IMR-90 (cell line): Measurements from ENCODE around the gene CRACR2B. TPM values are rescaled to one million over a fixed set of nuclear protein-coding genes. Genes with fewer than 3 reads are reported as not detected.

Experiments
- ATAC-seq: fragments of 200-7000 bp; cut with Tn5 transposase; 2 replicates; pipeline ENCODE4 v1.9.1; 2020; ENCODE audit warnings: low read depth, mild to moderate bottlenecking, moderate library complexity
- BruUV-seq: library from RNA; stranded (reverse); fragments of 400-500 nt; replicated peaks from 2 replicates; lab custom pipeline; 2021; lab: Mats Ljungman, UMichigan
- CTCF ChIA-PET: fragments of 300-600 bp; formaldehyde crosslinking; extraction: SDS; loops from one replicate; lab custom pipeline; 2021; ENCODE audit warnings: antibody characterized with exemption; lab: Yijun Ruan, JAX
- POLR2A ChIA-PET: fragments of 300-600 bp; sonication (Branson Sonifier 250); formaldehyde crosslinking; loops from one replicate; lab custom pipeline; 2022; ENCODE audit warnings: antibody characterized with exemption; ENCODE audit not compliant: unreplicated experiment; lab: Charles Lee
- DNase-seq: peaks from one replicate; pipeline ENCODE4 v3.0.0; 2013
- H2AFZ ChIP-seq: replicated peaks from 2 replicates; pipeline ENCODE3; 2013; ENCODE audit warnings: low read length, mild to moderate bottlenecking; ENCODE audit not compliant: poor library complexity
- H2AK5ac ChIP-seq: 2 replicates; pipeline ENCODE4 v1.6.1; 2013; ENCODE audit warnings: low read depth, low read length, inconsistent platforms
- H2AK9ac ChIP-seq: replicated peaks from 2 replicates; pipeline ENCODE3; 2013; ENCODE audit warnings: mild to moderate bottlenecking, low read depth, low read length, moderate library complexity; ENCODE audit not compliant: poor library complexity
- H2BK120ac ChIP-seq: 2 replicates; pipeline ENCODE4 v1.6.1; 2013; ENCODE audit warnings: low read depth, low read length, inconsistent platforms
- H2BK15ac ChIP-seq: 3 replicates; pipeline ENCODE4 v1.6.1; 2013; ENCODE audit warnings: low read depth, low read length, inconsistent platforms
- H2BK20ac ChIP-seq: 2 replicates; pipeline ENCODE4 v1.6.1; 2013; ENCODE audit warnings: low read depth, mild to moderate bottlenecking, inconsistent platforms, low read length, moderate library complexity
- H2BK5ac ChIP-seq: 2 replicates; pipeline ENCODE4 v1.6.1; 2013; ENCODE audit warnings: mild to moderate bottlenecking, low read depth, low read length, inconsistent platforms; ENCODE audit not compliant: poor library complexity, severe bottlenecking
- H3K14ac ChIP-seq: replicated peaks from 2 replicates; pipeline ENCODE4 v1.6.1; 2013; ENCODE audit warnings: low read depth, low read length, inconsistent platforms
- H3K18ac ChIP-seq: 2 replicates; pipeline ENCODE4 v1.6.1; 2013; ENCODE audit warnings: low read depth, low read length, control low read depth
- H3K23ac ChIP-seq: 2 replicates; pipeline ENCODE4 v1.6.1; 2013; ENCODE audit warnings: low read depth, low read length, inconsistent platforms
- H3K27ac ChIP-seq: 2 replicates; pipeline ENCODE4 v1.5.1; 2013; ENCODE audit warnings: mild to moderate bottlenecking, control low read depth, low read length; ENCODE audit not compliant: insufficient read depth
- H3K27me3 ChIP-seq: 2 replicates; pipeline ENCODE4 v1.6.1; 2013; ENCODE audit warnings: low read length; ENCODE audit not compliant: control insufficient read depth, insufficient read depth
- H3K36me3 ChIP-seq: 2 replicates; pipeline ENCODE4 v1.6.1; 2013; ENCODE audit warnings: low read length, mixed read lengths; ENCODE audit not compliant: control insufficient read depth, insufficient read depth
- H3K4ac ChIP-seq: 2 replicates; pipeline ENCODE4 v1.6.1; 2013; ENCODE audit warnings: low read depth, low read length, inconsistent platforms
- H3K4me1 ChIP-seq: 2 replicates; pipeline ENCODE4 v1.6.1; 2013; ENCODE audit warnings: low read length, mixed read lengths; ENCODE audit not compliant: control insufficient read depth, insufficient read depth
- H3K4me2 ChIP-seq: 2 replicates; pipeline ENCODE4 v1.6.1; 2013; ENCODE audit warnings: low read depth, mild to moderate bottlenecking, control low read depth, low read length, moderate library complexity
- H3K4me3 ChIP-seq: 2 replicates; pipeline ENCODE4 v1.5.1; 2013; ENCODE audit warnings: low read depth, mild to moderate bottlenecking, control low read depth, low read length, moderate library complexity; ENCODE audit not compliant: insufficient read depth
- H3K56ac ChIP-seq: 2 replicates; pipeline ENCODE4 v1.6.1; 2013; ENCODE audit warnings: low read length, inconsistent platforms; ENCODE audit not compliant: insufficient read depth; ENCODE audit errors: extremely low read depth
- H3K79me1 ChIP-seq, 2 experiments: 2 replicates each; pipeline ENCODE4 v1.6.1; 2013; ENCODE audit warnings: low read length in 2 of 2, inconsistent platforms in 1 of 2, low read depth in 1 of 2
- H3K9ac ChIP-seq: 2 replicates; pipeline ENCODE4 v1.6.1; 2013; ENCODE audit warnings: low read depth, low read length, control low read depth
- H3K9me1 ChIP-seq: 2 replicates; pipeline ENCODE4 v1.6.1; 2013; ENCODE audit warnings: low read length, inconsistent platforms; ENCODE audit not compliant: insufficient read depth
- H3K9me3 ChIP-seq: 2 replicates; pipeline ENCODE4 v1.6.1; 2013; ENCODE audit warnings: low read length; ENCODE audit not compliant: control insufficient read depth, insufficient read depth
- H4K20me1 ChIP-seq: 2 replicates; pipeline ENCODE4 v1.6.1; 2013; ENCODE audit warnings: low read length, inconsistent platforms; ENCODE audit not compliant: insufficient read depth
- H4K5ac ChIP-seq: 2 replicates; pipeline ENCODE4 v1.6.1; 2013; ENCODE audit warnings: mild to moderate bottlenecking, low read depth, low read length, control low read depth
- H4K8ac ChIP-seq, 2 experiments: 2 replicates each; pipeline ENCODE4 v1.6.1; 2013; ENCODE audit warnings: low read depth in 2 of 2, low read length in 2 of 2, control low read depth in 1 of 2, inconsistent platforms in 1 of 2
- H4K91ac ChIP-seq: 2 replicates; pipeline ENCODE4 v1.6.1; 2013; ENCODE audit warnings: low read depth, low read length, inconsistent platforms; ENCODE audit not compliant: insufficient read depth
- BHLHE40 ChIP-seq: fragments of 150-350 bp; IDR thresholded peaks from 2 replicates; pipeline ENCODE4 v1.6.1; 2016; ENCODE audit warnings: mild to moderate bottlenecking, low read depth, low read length
- CHD1 ChIP-seq: IDR thresholded peaks from 2 replicates; pipeline ENCODE4 v1.6.1; 2012; ENCODE audit warnings: low read depth, low read length, improper control_type of control experiment
- FOS ChIP-seq: fragments of 150-350 bp; IDR thresholded peaks from 2 replicates; pipeline ENCODE4 v1.6.1; 2016; ENCODE audit warnings: low read depth, low read length
- MAFK ChIP-seq: IDR thresholded peaks from 2 replicates; pipeline ENCODE4 v1.6.1; 2012; ENCODE audit warnings: low read depth, low read length, improper control_type of control experiment
- MAZ ChIP-seq: IDR thresholded peaks from 2 replicates; pipeline ENCODE4 v1.6.1; 2012; ENCODE audit warnings: low read depth, mild to moderate bottlenecking, low read length, improper control_type of control experiment, moderate library complexity, borderline replicate concordance
- MXI1 ChIP-seq: IDR thresholded peaks from 2 replicates; pipeline ENCODE4 v1.6.1; 2012; ENCODE audit warnings: low read depth, mild to moderate bottlenecking, low read length, moderate library complexity, borderline replicate concordance
- NFE2L2 ChIP-seq: fragments of 150-350 bp; IDR thresholded peaks from 2 replicates; pipeline ENCODE4 v1.6.1; 2016; ENCODE audit warnings: low read depth, mild to moderate bottlenecking, low read length
- POLR2A ChIP-seq: IDR thresholded peaks from 2 replicates; pipeline ENCODE4 v1.6.1; 2012; ENCODE audit warnings: mild to moderate bottlenecking, low read depth, low read length
- RAD21 ChIP-seq: IDR thresholded peaks from 2 replicates; pipeline ENCODE4 v1.6.1; 2012; ENCODE audit warnings: low read length, improper control_type of control experiment
- RFX5 ChIP-seq: IDR thresholded peaks from 2 replicates; pipeline ENCODE4 v1.8.0; 2012; ENCODE audit warnings: low read depth, mild to moderate bottlenecking, low read length, moderate library complexity
- SMC3 ChIP-seq: fragments of 150-350 bp; IDR thresholded peaks from 2 replicates; pipeline ENCODE4 v1.6.1; 2016; ENCODE audit warnings: low read depth, mild to moderate bottlenecking, antibody characterized with exemption, low read length, moderate library complexity
- WGBS, 2 experiments: methylation state at CpG; one replicate each; pipeline versions ENCODE4 v1.1.5 to v1.1.7; 2013; ENCODE audit warnings: missing lambda C conversion rate in 2 of 2; ENCODE audit not compliant: insufficient read length in 1 of 2; ENCODE audit errors: extremely low coverage in 2 of 2; 5-methylcytosine and 5-hydroxymethylcytosine counted together
- dilution Hi-C: fragments of 300-500 bp; cut with HindIII; formaldehyde crosslinking; loops from one replicate; pipeline ENCODE4 v1.14.3; 2018; ENCODE audit warnings: low sequenced_read_pairs; ENCODE audit not compliant: unreplicated experiment
- in situ Hi-C: fragments of 300-500 bp; cut with MboI; formaldehyde crosslinking; loops from 3 replicates; pipeline ENCODE4 v1.14.3; 2019; ENCODE audit warnings: low sequenced_read_pairs, inconsistent platforms, mixed read lengths
- intact Hi-C: fragments of 100-400 bp; cut with micrococcal nuclease; formaldehyde crosslinking; loops from 2 replicates; pipeline ENCODE4 v1.10.0; 2022
- polyA plus RNA-seq, 3 experiments: library from polyadenylated mRNA; depleted of rRNA; stranded (reverse); fragments of >200 nt; gene quantifications; 2 replicates each; pipeline ENCODE4 v1.2.3, GENCODE V29; 2012; ENCODE audit warnings: low replicate concordance in 1 of 3
- total RNA-seq: library from RNA; depleted of rRNA; stranded (reverse); fragments of >200 nt; gene quantifications from 2 replicates; pipeline ENCODE4 v1.2.3, GENCODE V29; 2012
- TF ChIP-seq, protein P1 (sequence below): fragments of 150-350 bp; IDR thresholded peaks from 2 replicates; pipeline ENCODE4 v1.6.1; 2016; ENCODE audit warnings: low read depth, mild to moderate bottlenecking, low read length, moderate library complexity, borderline replicate concordance

The CRACR2B gene
- total and polyA plus RNA-seq, 2 of the 4 experiments (the other 2 are of a cell fraction), result 0.54 to 2.5 TPM

DNA sequence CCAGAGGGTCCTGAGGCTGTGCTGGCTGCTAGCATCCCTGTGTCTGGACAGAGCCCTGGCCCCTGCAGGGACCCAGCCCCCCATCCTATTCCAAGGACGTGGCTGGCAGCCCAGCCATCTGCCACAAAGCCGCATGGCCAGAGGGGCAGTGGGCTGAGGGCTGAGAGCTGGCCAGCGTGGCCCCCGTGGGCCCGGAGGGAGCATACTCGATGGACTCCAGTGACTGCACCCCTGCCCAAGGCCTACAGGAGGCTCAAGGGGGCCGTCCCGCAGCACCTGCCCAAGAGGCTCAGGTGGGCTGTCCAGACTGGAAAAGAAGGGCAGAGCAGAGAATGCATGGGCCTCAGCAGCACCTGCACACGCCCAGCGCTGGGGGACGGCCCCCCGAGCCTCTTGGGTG, 28.1 kb downstream of the CRACR2B start:
- no peaks in the 10 kb centered on the region for H3K9me1 ChIP-seq
- no peak overlapping the region for H2BK15ac ChIP-seq
- intact Hi-C loops (no loop called here), dilution Hi-C loops (no loop called here), in situ Hi-C loops (no loop called here)
- no peak overlapping the region for H3K14ac ChIP-seq
- no peak overlapping the region for H3K18ac ChIP-seq
- CTCF ChIA-PET, result no interaction called here
- no peak overlapping the region for H4K5ac ChIP-seq
- WGBS, 2 experiments, result 90% methylated on average over 6 of the region's 12 CpGs; no CpG with 5 or more reads in 1 of the 2 experiments
- H3K4ac ChIP-seq, result no peak overlapping the region
- no TSS peak for BruUV-seq
- H3K27me3 ChIP-seq, result no peaks in the 10 kb centered on the region
- TF ChIP-seq, protein P1, sequence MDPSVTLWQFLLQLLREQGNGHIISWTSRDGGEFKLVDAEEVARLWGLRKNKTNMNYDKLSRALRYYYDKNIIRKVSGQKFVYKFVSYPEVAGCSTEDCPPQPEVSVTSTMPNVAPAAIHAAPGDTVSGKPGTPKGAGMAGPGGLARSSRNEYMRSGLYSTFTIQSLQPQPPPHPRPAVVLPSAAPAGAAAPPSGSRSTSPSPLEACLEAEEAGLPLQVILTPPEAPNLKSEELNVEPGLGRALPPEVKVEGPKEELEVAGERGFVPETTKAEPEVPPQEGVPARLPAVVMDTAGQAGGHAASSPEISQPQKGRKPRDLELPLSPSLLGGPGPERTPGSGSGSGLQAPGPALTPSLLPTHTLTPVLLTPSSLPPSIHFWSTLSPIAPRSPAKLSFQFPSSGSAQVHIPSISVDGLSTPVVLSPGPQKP, result no peak
- no peak for TF ChIP-seq CHD1
- no peak for TF ChIP-seq FOS
- TF ChIP-seq SMC3, result no peak
- no peak for TF ChIP-seq MAZ
- no peak for TF ChIP-seq POLR2A
- no peak for TF ChIP-seq RFX5
- TF ChIP-seq NFE2L2, result no peak
- TF ChIP-seq RAD21, result no peak
- TF ChIP-seq BHLHE40, result no peak
- no peak for TF ChIP-seq MAFK
- no peak for TF ChIP-seq MXI1
- peaks cover 20% of the 10 kb centered on the region for H3K36me3 ChIP-seq
- no peak overlapping the region for H2BK120ac ChIP-seq
- no peak overlapping the region for H2AK9ac ChIP-seq
- no peak overlapping the region for H3K56ac ChIP-seq
- ATAC-seq, result no peak
- H2BK20ac ChIP-seq, result no peak overlapping the region
- no peak overlapping the region for H3K4me2 ChIP-seq
- no peak for DNase-seq
- POLR2A ChIA-PET, result no interaction called here
- H3K27ac ChIP-seq, result no peak overlapping the region
- H2BK5ac ChIP-seq, result no peak overlapping the region
- H3K79me1 ChIP-seq, result peaks cover 18 to 87% of the 10 kb centered on the region in 2 experiments
- H3K4me3 ChIP-seq, result no peak overlapping the region
- H4K20me1 ChIP-seq, result peaks cover 81% of the 10 kb centered on the region
- no peak overlapping the region for H4K91ac ChIP-seq
- H3K4me1 ChIP-seq, result peaks cover 15% of the 10 kb centered on the region
- no peak overlapping the region for H2AK5ac ChIP-seq
- H2AFZ ChIP-seq, result no peak overlapping the region
- H3K23ac ChIP-seq, result no peak overlapping the region
- no peaks in the 10 kb centered on the region for H3K9me3 ChIP-seq
- no peak overlapping the region for H3K9ac ChIP-seq
- H4K8ac ChIP-seq, result no peak overlapping the region
